ENCODE measurements around the gene SMIM35.

DNA sequence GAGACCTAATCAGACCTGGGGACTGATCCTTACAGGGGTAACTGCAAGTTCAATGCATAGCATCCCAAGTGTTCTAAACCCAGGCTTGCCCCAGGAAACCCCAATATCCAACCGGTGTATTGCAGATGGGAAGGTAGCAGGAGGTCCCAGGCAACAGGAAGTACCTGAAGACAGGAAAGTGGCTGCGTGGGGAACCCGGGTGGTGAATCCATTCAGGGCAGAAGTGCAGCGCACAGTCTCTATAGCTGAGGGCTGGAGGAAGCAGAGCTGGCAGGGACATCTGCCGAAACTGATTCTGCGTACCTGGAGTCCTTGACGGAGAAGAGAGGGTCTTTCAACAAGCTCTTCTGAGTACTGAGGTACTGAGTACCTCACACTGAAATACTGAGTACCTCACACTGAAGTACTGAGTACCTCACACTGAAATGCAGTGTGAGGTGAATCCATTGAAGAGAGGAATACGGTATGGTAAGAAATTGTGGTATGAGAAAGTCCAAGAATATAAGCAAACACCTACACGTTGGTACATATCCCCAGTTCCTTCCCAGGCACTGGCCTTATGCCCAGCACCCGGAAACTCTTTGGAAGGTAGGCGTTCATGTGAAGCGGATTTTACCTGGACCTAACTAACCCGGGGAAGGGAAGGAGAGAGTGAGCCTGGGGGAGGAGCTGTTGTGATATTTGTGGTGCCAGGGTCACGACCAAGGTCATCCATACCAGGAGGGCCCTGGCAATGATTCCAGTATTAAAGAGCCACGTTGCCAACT is 45.8 kb upstream of the SMIM35 start:
- TF ChIP-seq MAX (CRISPR knock-in tag; IDR thresholded peaks at IDR 0.05) (no peak), GTF2I (CRISPR knock-in tag; conservative IDR thresholded peaks at IDR 0.05) (no peak), ATF1 (CRISPR knock-in tag; IDR thresholded peaks at IDR 0.05) (no peak), FOXJ3 (CRISPR knock-in tag; IDR thresholded peaks at IDR 0.05; ENCODE audit: borderline replicate concordance) (no peak)
- TF ChIP-seq, protein P1, sequence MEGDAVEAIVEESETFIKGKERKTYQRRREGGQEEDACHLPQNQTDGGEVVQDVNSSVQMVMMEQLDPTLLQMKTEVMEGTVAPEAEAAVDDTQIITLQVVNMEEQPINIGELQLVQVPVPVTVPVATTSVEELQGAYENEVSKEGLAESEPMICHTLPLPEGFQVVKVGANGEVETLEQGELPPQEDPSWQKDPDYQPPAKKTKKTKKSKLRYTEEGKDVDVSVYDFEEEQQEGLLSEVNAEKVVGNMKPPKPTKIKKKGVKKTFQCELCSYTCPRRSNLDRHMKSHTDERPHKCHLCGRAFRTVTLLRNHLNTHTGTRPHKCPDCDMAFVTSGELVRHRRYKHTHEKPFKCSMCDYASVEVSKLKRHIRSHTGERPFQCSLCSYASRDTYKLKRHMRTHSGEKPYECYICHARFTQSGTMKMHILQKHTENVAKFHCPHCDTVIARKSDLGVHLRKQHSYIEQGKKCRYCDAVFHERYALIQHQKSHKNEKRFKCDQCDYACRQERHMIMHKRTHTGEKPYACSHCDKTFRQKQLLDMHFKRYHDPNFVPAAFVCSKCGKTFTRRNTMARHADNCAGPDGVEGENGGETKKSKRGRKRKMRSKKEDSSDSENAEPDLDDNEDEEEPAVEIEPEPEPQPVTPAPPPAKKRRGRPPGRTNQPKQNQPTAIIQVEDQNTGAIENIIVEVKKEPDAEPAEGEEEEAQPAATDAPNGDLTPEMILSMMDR (IDR thresholded peaks at IDR 0.05): no peak
- TF ChIP-seq, protein P2, sequence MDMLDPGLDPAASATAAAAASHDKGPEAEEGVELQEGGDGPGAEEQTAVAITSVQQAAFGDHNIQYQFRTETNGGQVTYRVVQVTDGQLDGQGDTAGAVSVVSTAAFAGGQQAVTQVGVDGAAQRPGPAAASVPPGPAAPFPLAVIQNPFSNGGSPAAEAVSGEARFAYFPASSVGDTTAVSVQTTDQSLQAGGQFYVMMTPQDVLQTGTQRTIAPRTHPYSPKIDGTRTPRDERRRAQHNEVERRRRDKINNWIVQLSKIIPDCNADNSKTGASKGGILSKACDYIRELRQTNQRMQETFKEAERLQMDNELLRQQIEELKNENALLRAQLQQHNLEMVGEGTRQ (CRISPR knock-in tag; IDR thresholded peaks at IDR 0.05): no peak
- TF ChIP-seq, protein P3, sequence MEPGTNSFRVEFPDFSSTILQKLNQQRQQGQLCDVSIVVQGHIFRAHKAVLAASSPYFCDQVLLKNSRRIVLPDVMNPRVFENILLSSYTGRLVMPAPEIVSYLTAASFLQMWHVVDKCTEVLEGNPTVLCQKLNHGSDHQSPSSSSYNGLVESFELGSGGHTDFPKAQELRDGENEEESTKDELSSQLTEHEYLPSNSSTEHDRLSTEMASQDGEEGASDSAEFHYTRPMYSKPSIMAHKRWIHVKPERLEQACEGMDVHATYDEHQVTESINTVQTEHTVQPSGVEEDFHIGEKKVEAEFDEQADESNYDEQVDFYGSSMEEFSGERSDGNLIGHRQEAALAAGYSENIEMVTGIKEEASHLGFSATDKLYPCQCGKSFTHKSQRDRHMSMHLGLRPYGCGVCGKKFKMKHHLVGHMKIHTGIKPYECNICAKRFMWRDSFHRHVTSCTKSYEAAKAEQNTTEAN (CRISPR knock-in tag; IDR thresholded peaks at IDR 0.05): no peak
